HL-60 (cell line): ENCODE data around the gene CDC25A.

ENCODE experiments used
- DNase-seq, 2 experiments: peaks; one replicate each; pipeline ENCODE4 v3.0.0-alpha.2; 2010 to 2020; ENCODE audit warnings: low read depth in 1 of 2, low spot score in 1 of 2
- H3K27ac ChIP-seq: fragments of 250-450 bp; sonication (Bioruptor Pico); replicated peaks from 2 replicates; pipeline ENCODE4 v1.5.1; 2020; ENCODE audit warnings: mild to moderate bottlenecking, moderate library complexity
- H3K27me3 ChIP-seq: fragments of 250-450 bp; sonication (Bioruptor Pico); 2 replicates; pipeline ENCODE4 v1.5.1; 2021; ENCODE audit warnings: mild to moderate bottlenecking, moderate library complexity; ENCODE audit not compliant: insufficient read depth, poor library complexity, severe bottlenecking
- H3K4me3 ChIP-seq: replicated peaks from 2 replicates; pipeline ENCODE4 v1.5.1; 2011; ENCODE audit warnings: mild to moderate bottlenecking, control low read depth, low read length; ENCODE audit not compliant: insufficient read depth
- GABPA ChIP-seq: IDR thresholded peaks from 2 replicates; pipeline ENCODE4 v1.6.1; 2012; ENCODE audit warnings: low read depth
- POLR2AphosphoS5 ChIP-seq: IDR thresholded peaks from 2 replicates; pipeline ENCODE4 v1.6.1; 2012; ENCODE audit warnings: low read depth
- SPI1 ChIP-seq: IDR thresholded peaks from 2 replicates; pipeline ENCODE4 v1.6.1; 2012; ENCODE audit warnings: low read depth, mild to moderate bottlenecking, borderline replicate concordance
- TF ChIP-seq, protein P1 (sequence below): IDR thresholded peaks from 2 replicates; pipeline ENCODE4 v1.6.1; 2012; ENCODE audit warnings: low read depth; ENCODE audit not compliant: insufficient replicate concordance
- TF ChIP-seq, protein P2 (sequence below): IDR thresholded peaks from one replicate; pipeline ENCODE4 v1.5.1; 2011; ENCODE audit warnings: low read length, control low read depth, inconsistent platforms; ENCODE audit not compliant: insufficient read depth

CDC25A gene

DNA sequence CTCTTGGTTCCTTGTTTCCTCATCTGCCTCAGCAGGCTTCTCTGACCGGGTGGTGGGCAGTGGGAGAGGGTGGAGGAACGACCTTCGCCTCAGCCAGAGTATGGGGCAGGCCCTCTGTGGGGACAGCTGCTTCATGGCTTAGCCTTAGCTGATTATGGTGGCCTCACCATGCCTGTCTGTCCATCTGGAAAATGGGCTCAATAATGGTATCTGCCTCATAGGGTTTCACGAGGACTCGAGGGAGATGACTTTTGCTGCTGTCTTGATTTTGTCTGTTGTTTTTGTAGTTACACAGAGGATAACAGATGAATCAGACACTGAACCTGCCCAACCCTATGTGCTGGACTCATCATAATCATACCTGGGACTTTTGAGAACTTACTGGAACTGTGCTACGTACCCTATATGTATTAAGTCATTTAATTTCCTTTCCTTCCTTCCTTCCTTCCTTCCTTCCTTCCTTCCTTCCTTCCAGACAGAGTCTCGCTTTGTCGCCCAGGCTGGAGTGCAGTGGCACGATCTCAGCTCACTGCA is 46.5 kb downstream of the CDC25A start:
- TF ChIP-seq POLR2AphosphoS5 (no peak), SPI1 (no peak), GABPA (no peak)
- TF ChIP-seq, protein P1, sequence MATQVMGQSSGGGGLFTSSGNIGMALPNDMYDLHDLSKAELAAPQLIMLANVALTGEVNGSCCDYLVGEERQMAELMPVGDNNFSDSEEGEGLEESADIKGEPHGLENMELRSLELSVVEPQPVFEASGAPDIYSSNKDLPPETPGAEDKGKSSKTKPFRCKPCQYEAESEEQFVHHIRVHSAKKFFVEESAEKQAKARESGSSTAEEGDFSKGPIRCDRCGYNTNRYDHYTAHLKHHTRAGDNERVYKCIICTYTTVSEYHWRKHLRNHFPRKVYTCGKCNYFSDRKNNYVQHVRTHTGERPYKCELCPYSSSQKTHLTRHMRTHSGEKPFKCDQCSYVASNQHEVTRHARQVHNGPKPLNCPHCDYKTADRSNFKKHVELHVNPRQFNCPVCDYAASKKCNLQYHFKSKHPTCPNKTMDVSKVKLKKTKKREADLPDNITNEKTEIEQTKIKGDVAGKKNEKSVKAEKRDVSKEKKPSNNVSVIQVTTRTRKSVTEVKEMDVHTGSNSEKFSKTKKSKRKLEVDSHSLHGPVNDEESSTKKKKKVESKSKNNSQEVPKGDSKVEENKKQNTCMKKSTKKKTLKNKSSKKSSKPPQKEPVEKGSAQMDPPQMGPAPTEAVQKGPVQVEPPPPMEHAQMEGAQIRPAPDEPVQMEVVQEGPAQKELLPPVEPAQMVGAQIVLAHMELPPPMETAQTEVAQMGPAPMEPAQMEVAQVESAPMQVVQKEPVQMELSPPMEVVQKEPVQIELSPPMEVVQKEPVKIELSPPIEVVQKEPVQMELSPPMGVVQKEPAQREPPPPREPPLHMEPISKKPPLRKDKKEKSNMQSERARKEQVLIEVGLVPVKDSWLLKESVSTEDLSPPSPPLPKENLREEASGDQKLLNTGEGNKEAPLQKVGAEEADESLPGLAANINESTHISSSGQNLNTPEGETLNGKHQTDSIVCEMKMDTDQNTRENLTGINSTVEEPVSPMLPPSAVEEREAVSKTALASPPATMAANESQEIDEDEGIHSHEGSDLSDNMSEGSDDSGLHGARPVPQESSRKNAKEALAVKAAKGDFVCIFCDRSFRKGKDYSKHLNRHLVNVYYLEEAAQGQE: no peak
- TF ChIP-seq, protein P2, sequence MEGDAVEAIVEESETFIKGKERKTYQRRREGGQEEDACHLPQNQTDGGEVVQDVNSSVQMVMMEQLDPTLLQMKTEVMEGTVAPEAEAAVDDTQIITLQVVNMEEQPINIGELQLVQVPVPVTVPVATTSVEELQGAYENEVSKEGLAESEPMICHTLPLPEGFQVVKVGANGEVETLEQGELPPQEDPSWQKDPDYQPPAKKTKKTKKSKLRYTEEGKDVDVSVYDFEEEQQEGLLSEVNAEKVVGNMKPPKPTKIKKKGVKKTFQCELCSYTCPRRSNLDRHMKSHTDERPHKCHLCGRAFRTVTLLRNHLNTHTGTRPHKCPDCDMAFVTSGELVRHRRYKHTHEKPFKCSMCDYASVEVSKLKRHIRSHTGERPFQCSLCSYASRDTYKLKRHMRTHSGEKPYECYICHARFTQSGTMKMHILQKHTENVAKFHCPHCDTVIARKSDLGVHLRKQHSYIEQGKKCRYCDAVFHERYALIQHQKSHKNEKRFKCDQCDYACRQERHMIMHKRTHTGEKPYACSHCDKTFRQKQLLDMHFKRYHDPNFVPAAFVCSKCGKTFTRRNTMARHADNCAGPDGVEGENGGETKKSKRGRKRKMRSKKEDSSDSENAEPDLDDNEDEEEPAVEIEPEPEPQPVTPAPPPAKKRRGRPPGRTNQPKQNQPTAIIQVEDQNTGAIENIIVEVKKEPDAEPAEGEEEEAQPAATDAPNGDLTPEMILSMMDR: no peak
- Histone ChIP-seq H3K4me3 (no peak overlapping the region), H3K27me3 (no peaks in the 10 kb centered on the region), H3K27ac (no peak overlapping the region)
- no peak for DNase-seq

DNA sequence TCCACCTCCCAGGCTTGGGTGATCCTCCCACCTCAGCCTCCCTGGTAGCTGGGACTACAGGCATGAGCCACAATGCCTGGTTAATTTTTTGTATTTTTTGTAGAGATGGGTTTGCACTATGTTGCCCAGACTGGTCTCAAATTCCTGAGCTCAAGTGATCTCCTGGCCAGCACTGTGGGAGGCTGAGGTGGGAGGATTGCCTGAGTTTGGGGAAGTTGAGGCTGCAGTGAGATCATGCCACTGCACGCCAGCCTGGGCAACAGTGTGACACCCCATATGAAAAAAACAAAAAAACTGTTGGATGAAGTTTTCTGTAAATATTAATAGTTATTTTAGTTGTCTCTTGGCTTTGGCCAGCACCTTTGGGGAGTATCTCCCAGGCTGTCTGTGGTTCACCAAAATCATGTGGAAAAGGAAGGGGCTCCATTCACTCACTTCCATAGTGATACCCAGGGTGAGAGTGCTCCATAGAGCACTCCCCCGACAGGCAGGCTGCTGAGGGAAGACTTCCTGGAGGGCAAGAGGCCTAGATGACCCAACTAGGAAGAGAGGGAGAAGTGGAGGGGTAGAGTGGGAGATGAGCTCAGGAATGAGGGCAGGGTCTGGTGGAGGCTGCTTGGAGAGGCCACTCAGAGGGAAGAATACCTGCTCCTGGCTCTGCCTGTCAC is 47.1 kb downstream of the CDC25A start:
- no peaks in the 10 kb centered on the region for H3K27me3 ChIP-seq
- no peak overlapping the region for H3K27ac ChIP-seq
- no peak overlapping the region for H3K4me3 ChIP-seq
- TF ChIP-seq POLR2AphosphoS5: no peak
- no peak for TF ChIP-seq SPI1
- TF ChIP-seq, protein P1: no peak
- TF ChIP-seq GABPA: no peak
- TF ChIP-seq, protein P2: no peak
- DNase-seq: no peak

DNA sequence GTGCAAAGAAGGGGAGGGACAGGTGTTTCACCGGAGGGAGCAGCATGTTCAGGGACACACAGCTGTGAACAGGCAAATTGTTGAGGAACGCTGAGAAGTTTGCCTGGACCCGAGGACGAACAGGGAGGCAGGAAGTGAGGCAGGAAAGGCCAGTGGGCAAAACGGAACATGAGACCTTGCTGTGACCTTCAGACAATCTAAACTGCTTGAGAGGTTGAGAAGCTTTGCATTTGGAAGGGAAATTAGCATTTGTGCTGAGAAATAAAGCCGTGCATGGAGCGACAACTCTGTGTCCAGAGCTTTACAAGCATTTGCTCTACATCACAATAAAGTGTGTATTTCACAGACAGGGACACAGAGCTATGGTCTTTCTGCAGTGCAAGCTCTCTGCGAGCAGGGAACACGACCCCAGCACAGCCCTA is 47.9 kb downstream of the CDC25A start:
- H3K27me3 ChIP-seq: no peaks in the 10 kb centered on the region
- no peak for DNase-seq
- no peak overlapping the region for H3K4me3 ChIP-seq
- TF ChIP-seq, protein P2: no peak
- TF ChIP-seq, protein P1: no peak
- TF ChIP-seq SPI1 (no peak), GABPA (no peak), POLR2AphosphoS5 (no peak)
- no peak overlapping the region for H3K27ac ChIP-seq
